ENCODE data around the gene NPM3. TPM values are rescaled to one million over a fixed set of nuclear protein-coding genes. Genes with fewer than 3 reads are reported as not detected.

Gene NPM3
- total RNA-seq, 1 donor from 2014 or later = 158 TPM

DNA sequence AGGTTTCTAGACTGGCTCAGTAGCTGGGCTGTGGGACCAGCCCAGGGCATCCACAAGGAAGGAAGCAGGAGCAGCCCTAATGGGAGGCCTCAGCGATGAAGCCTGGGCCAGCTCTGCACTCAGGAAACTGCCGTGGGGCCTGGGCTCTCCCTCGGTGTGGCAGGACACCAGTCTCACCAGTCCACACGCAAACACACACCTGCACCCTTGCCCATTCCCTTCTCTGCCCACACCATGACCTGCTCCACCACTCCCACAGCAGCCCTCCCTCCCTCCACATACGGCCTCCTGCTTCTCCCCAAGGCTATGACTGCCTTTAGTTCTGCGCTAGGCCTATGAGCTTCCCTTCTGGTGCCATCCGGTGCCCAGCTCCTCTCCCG is 14.5 kb downstream of the NPM3 start:
- TF ChIP-seq, protein P1, sequence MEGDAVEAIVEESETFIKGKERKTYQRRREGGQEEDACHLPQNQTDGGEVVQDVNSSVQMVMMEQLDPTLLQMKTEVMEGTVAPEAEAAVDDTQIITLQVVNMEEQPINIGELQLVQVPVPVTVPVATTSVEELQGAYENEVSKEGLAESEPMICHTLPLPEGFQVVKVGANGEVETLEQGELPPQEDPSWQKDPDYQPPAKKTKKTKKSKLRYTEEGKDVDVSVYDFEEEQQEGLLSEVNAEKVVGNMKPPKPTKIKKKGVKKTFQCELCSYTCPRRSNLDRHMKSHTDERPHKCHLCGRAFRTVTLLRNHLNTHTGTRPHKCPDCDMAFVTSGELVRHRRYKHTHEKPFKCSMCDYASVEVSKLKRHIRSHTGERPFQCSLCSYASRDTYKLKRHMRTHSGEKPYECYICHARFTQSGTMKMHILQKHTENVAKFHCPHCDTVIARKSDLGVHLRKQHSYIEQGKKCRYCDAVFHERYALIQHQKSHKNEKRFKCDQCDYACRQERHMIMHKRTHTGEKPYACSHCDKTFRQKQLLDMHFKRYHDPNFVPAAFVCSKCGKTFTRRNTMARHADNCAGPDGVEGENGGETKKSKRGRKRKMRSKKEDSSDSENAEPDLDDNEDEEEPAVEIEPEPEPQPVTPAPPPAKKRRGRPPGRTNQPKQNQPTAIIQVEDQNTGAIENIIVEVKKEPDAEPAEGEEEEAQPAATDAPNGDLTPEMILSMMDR (IDR thresholded peaks at IDR 0.05; ENCODE audit: insufficient read depth, low read length, severe bottlenecking) = no peak
- Histone ChIP-seq H3K4me3 (ENCODE audit: low read depth, low read length) (no peak overlapping the region), H3K27me3 (ENCODE audit: control insufficient read depth, insufficient read depth, low read length) (peaks cover 27% of the 10 kb centered on the region), H3K36me3 (ENCODE audit: control insufficient read depth, insufficient read depth, low read length) (no peaks in the 10 kb centered on the region)
- FAIRE-seq (no peak), DNase-seq (ENCODE audit: low read depth) (no peak)

DNA sequence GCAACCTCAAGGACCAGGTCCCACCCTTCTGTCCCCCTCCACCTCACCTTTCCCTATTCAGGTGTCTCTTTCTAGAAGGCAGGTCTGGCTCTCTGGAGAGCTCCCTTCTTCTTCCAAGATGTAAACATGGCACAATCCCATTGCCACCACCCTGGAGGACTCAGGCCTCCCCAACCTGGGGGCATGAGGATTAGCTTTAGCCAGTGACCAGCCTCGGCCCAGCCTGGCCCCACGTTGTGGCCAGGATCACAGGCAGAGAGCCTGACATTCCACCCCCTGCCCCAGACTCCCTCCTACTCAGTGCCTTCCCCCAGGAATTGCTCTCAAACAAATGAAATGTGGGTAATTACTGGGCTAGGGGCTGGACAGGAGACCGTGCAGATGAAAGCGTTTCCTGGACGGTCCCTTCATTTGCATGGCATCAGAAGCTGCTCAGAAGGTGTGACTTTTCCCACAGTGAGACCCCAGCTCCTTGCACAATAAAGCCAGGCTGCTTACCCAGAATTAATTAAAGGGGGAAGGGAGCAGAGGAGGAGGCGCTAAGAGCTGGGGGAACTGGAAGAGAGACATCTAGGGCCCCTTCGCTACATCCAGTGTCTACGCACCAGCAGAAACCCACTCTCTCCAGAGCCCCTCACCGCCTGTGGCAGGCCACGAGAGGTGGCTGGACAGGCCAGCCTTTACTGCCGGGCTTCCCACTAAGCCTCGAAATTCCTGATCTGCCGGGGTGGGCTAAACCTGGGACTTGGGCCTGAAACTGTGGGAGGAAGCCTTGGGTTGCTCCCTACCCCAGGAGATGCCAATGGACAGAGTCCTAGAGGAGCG is 15.1 kb downstream of the NPM3 start:
- FAIRE-seq (no peak), DNase-seq (ENCODE audit: low read depth) (no peak)
- TF ChIP-seq, protein P1 (IDR thresholded peaks at IDR 0.05; ENCODE audit: insufficient read depth, low read length, severe bottlenecking) = no peak
- Histone ChIP-seq H3K27me3 (ENCODE audit: control insufficient read depth, insufficient read depth, low read length) (peaks cover 24% of the 10 kb centered on the region), H3K36me3 (ENCODE audit: control insufficient read depth, insufficient read depth, low read length) (no peaks in the 10 kb centered on the region), H3K4me3 (ENCODE audit: low read depth, low read length) (no peak overlapping the region)

DNA sequence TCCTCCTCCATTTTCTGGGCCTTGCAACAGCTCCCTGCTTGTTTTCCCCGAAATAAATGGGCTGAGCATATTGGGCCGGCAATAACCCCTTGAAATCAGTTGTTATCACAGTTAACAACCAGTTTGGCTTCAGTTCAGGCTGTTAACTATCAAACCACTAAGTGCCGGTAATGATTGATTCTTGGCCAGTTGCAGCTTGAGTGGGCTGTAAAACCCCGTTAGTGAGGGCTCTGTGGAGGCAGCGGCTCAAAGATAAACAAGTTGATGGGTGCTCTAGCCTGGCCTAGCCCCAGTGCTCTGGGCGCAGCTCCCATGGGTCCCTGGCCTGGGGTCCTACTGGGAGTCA is 15.7 kb downstream of the NPM3 start:
- H3K4me3 ChIP-seq (ENCODE audit: low read depth, low read length) = no peak overlapping the region
- peaks cover 18% of the 10 kb centered on the region for H3K27me3 ChIP-seq (ENCODE audit: control insufficient read depth, insufficient read depth, low read length)
- no peak for DNase-seq (ENCODE audit: low read depth)
- TF ChIP-seq, protein P1 (IDR thresholded peaks at IDR 0.05; ENCODE audit: insufficient read depth, low read length, severe bottlenecking) = no peak
- FAIRE-seq = no peak
- no peaks in the 10 kb centered on the region for H3K36me3 ChIP-seq (ENCODE audit: control insufficient read depth, insufficient read depth, low read length)

DNA sequence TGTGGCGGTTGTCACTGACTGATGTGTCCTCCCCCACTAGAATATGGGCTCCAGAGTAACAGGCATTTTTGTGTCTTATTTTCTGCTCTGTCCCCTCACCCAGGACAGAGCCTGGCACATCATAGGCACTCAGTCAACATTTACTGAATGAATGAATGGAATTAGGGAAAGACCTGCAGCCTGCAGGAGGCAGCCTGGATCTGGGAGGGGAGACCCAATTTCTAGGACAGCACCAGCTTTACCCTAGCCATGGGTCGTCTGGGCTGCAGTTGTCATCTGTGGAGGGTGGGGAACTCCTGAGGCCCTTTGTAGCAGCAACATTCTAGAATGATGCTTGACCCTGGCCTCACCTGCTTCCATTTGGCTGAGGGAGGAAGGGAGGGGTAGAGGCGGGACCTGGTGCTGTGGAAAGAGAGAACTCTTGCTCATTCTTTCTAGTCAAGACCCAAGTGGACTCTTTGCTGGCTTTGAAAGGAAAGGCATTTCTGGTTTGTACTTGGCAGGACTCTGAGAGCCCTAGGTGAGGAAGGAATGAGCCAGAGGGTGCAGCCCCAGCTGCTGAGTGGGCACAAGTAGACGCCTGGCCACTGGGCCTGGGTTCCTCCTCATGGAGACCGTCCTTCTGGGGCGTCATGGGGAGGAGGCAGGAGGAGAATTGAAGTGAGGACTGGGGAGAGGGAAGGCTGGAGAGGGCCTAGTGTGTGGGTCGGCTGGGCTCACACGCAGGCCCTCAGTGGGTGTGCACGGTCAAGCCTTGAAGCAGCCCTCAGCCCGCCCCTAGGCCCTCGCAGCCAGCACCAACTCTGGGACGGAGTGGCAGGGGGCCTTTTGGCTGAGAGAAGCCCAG is 16.3 kb downstream of the NPM3 start:
- H3K4me3 ChIP-seq (ENCODE audit: low read depth, low read length) = no peak overlapping the region
- FAIRE-seq (no peak), DNase-seq (ENCODE audit: low read depth) (no peak)
- TF ChIP-seq, protein P1 (IDR thresholded peaks at IDR 0.05; ENCODE audit: insufficient read depth, low read length, severe bottlenecking) = no peak
- H3K27me3 ChIP-seq (ENCODE audit: control insufficient read depth, insufficient read depth, low read length) = peaks cover 13% of the 10 kb centered on the region
- no peaks in the 10 kb centered on the region for H3K36me3 ChIP-seq (ENCODE audit: control insufficient read depth, insufficient read depth, low read length)

DNA sequence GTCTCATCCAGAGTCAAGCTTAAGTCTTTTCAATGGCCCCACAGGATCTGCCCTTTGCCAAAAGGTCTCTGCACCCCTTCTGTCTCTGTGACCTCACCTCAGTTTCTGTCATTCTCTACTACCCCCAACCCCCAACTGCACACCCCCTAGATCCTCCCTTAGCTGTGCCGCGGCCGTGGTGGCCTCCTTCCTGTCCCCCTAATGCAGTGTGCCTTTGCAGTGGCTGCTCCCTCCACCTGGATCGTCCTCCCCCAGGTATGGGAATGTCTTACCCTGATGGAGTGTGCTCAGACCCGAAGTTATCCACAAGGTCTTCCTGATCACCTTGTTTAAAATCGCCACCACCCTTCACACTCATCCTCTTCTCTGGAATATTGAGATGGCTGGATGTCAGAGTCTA is 16.9 kb downstream of the NPM3 start:
- H3K36me3 ChIP-seq (ENCODE audit: control insufficient read depth, insufficient read depth, low read length) = no peaks in the 10 kb centered on the region
- TF ChIP-seq, protein P1 (IDR thresholded peaks at IDR 0.05; ENCODE audit: insufficient read depth, low read length, severe bottlenecking) = no peak
- H3K27me3 ChIP-seq (ENCODE audit: control insufficient read depth, insufficient read depth, low read length) = peaks cover 12% of the 10 kb centered on the region
- DNase-seq (ENCODE audit: low read depth) (no peak), FAIRE-seq (no peak)
- no peak overlapping the region for H3K4me3 ChIP-seq (ENCODE audit: low read depth, low read length)

All from bronchial epithelial cell (primary cell).